WI38 (cell line): ENCODE data around the gene VCL.

Experiments used
- H3K4me3 ChIP-seq: 2 replicates; pipeline ENCODE4 v1.5.1; 2011; ENCODE audit warnings: low read depth, mild to moderate bottlenecking, control low read depth, low read length
- TF ChIP-seq, protein P1 (sequence below): IDR thresholded peaks from 2 replicates; pipeline ENCODE4 v1.5.1; 2012; ENCODE audit warnings: low read depth, mild to moderate bottlenecking, control low read depth, low read length

VCL gene

DNA sequence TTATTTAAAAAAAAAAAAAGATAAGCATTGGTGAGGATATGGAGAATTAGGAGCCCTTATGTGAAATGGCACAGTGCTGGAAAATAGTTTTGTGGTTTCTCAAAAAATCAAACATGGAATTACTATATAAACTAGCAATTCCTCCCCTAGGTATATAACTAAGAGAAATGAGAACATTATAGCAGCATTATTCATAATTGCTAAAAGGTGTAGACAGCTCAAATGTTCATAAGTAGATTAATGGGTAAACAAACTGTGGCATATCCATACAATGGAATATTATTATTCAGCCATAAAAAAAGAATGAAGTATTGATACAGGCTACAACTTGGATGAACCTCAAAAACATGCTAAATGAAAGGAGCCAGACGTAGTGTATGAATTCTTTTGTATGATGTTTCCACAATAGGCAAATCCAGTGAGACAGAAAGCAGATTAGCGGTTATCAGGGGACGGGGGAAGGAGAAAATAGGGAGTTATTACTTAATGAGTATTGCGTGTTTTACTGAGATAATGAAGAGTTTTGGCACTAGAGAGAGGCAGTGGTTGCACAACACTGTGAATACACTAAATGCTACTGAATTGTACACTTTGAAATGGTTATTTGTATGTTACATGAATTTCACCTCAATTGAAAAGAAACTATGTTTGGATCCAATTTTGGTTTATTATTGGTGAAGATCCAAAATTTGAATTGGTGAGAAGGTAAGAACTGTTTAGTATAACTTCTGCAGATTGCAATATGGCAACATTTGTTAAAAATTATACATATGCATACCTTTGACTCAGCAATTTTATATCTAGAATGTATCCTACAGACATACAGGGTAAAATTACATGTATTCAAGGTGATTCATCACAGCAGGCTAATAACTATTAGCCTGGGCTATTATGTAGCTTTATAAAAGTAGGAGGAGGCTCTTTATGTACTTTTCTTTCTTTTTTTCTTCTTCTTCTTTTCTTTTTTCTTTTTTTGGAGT lies 69.7 kb downstream of the VCL start:
- TF ChIP-seq, protein P1, sequence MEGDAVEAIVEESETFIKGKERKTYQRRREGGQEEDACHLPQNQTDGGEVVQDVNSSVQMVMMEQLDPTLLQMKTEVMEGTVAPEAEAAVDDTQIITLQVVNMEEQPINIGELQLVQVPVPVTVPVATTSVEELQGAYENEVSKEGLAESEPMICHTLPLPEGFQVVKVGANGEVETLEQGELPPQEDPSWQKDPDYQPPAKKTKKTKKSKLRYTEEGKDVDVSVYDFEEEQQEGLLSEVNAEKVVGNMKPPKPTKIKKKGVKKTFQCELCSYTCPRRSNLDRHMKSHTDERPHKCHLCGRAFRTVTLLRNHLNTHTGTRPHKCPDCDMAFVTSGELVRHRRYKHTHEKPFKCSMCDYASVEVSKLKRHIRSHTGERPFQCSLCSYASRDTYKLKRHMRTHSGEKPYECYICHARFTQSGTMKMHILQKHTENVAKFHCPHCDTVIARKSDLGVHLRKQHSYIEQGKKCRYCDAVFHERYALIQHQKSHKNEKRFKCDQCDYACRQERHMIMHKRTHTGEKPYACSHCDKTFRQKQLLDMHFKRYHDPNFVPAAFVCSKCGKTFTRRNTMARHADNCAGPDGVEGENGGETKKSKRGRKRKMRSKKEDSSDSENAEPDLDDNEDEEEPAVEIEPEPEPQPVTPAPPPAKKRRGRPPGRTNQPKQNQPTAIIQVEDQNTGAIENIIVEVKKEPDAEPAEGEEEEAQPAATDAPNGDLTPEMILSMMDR = no peak
- H3K4me3 ChIP-seq = no peak overlapping the region

DNA sequence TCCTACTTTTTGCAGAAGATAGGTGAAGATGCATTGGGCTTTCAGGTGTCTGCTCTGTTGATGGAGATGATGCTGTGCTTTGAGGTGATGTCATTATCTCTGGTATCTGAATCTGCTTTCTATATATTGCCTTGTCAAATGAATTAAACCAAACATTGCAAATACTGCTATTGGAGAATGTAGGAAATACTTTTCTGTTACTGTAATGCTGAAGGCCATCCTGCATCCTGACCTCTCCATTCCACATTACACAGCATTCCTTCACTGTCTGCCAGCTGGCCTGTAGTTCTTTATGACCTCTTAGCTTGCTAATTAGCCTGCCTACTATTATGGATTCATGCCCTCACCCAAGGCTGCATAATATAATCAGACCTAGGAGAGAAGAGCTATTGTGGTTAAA lies 73.2 kb downstream of the VCL start:
- no peak overlapping the region for H3K4me3 ChIP-seq
- TF ChIP-seq, protein P1 = no peak

DNA sequence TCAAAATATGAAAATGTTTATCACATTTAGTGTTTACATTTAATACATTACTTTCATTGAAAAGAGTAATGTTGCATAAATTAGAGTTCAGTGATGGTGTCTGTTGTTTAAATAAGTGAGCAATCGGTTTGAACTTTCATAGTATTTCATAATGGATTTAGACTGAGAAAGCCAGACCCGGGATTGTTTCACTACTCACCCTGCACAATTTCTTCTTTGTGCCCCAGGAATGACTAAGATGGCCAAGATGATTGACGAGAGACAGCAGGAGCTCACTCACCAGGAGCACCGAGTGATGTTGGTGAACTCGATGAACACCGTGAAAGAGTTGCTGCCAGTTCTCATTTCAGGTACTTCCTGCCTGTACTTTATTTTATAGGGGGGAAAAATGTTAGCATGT lies 74.6 kb downstream of the VCL start:
- TF ChIP-seq, protein P1 = no peak
- H3K4me3 ChIP-seq = no peak overlapping the region

DNA sequence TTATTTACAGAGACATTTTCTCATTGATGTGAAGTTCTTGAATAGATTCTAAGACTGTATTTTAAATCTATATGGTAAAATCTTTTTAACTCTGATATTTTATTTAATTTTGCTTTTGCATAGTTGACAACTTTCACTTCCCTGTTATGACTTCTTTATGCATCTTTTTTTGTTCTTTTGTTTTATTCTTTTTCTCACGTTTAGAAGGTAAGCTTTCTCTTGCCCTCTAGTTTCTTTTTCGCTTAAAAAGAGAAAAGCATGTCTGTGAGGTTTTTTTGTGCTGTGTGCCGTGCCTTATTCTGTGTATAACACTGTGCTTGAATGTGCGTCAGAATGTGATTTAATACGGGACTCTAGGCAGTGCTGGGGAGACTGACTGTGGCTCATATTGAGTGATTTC lies 78.0 kb downstream of the VCL start:
- H3K4me3 ChIP-seq = no peak overlapping the region
- TF ChIP-seq, protein P1 = no peak

DNA sequence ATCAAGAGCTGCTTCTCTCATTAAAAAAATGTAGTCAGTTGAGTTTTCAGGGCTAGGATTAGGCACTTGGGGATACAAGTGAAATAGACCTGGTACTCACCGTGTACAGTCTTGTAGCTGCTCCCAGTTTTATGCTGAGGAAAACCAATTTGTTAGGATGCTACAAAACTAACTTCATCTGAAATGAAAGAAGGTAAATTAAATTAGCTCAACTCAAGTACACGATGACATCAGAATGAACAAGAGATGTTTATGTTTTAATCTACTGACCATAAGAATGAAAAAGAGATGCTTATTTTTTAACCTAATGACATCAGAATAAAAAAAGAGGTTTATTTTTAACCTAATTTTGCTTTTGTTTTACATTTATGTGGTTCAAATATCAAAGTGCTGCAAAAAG lies 79.0 kb downstream of the VCL start:
- H3K4me3 ChIP-seq = no peak overlapping the region
- TF ChIP-seq, protein P1 = no peak

DNA sequence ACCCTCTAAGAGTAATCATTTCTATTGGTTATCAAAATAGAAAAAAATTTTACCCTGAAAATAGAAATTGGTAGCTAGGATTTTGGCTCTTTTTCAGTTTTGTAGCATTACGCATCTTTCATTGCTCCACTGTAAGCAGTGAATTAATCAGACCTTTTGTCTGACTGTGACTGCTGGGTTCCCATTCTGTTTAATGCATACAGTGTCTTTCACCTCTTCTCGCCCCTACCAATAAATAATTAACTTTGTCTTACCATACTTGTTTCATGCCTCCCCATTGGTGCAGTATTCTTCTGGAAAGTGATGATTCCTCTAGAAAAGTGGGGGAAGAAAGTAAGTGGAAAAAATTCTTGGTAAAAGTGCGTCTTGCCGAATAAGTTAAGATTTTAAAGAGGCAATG lies 79.5 kb downstream of the VCL start:
- TF ChIP-seq, protein P1 = no peak
- H3K4me3 ChIP-seq = no peak overlapping the region

DNA sequence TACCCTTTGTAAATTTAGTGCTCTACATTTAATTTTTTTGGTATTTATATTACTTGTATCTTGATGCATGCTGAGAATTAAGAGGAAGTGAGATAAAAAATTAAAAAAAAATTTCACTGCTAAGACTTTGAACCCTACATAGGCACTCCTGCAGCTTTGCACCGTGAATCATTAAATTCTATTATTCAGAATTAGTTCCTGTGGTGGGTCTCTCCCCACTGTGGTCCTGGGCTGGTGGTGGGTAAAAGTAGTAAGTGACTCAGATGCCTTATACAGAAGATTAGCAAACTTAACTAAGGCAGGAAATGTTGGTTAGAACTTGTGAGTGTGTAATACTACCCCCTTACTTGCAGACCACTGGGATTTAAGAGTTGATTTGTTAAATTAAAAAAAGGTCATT lies 80.1 kb downstream of the VCL start:
- no peak overlapping the region for H3K4me3 ChIP-seq
- TF ChIP-seq, protein P1 = no peak
